HEK293T (cell line): ENCODE results near the gene AKR7A3.

ENCODE experiments used
- CTCF ChIA-PET: fragments of 350-600 bp; formaldehyde crosslinking; extraction: SDS; loops from one replicate; lab custom pipeline; 2021; ENCODE audit warnings: antibody characterized with exemption, inconsistent platforms; lab: Yijun Ruan, JAX
- POLR2A ChIA-PET: fragments of 350-600 bp; formaldehyde crosslinking; extraction: SDS; loops from one replicate; lab custom pipeline; 2020; ENCODE audit warnings: antibody characterized with exemption, inconsistent platforms; lab: Yijun Ruan, JAX
- DNase-seq: peaks from one replicate; pipeline ENCODE4 v3.0.0; 2012; ENCODE audit warnings: mixed read lengths; ENCODE audit errors: extremely low spot score
- FOXK2 ChIP-seq: fragments of 450-650 bp; IDR thresholded peaks from 2 replicates; pipeline ENCODE4 v1.6.1; 2016; ENCODE audit warnings: mild to moderate bottlenecking
- TARDBP ChIP-seq: fragments of 450-650 bp; IDR thresholded peaks from 2 replicates; pipeline ENCODE4 v1.6.1; 2016

Gene AKR7A3

GRCh38 chr1:19234224-19234623, 54.3 kb downstream of the AKR7A3 start:
- no peak for DNase-seq
- ChIA-PET CTCF (no interaction called here), POLR2A (interaction anchor here (1.6 kb wide), 1 partner anchor 17 kb away, joined by 3 read pairs; the partner anchor contains the start of genes EMC1 and MRTO4)

More at GRCh38 chr1:19234224-19234623, 54.3 kb downstream of the AKR7A3 start:
- TF ChIP-seq TARDBP (no peak), FOXK2 (no peak)
